RWPE1 (cell line): ENCODE measurements around the gene NARS2.
A peak's percentile ranks its signal among the peaks of the same experiment; 100 is the strongest.

Experiments used
- CTCF ChIA-PET: fragments of 350-600 bp; sonication (Branson Sonifier 250); formaldehyde crosslinking; extraction: SDS; loops from one replicate; lab custom pipeline; 2021; lab: Yijun Ruan, JAX
- POLR2A ChIA-PET: fragments of 400-600 bp; formaldehyde crosslinking; extraction: SDS; loops from one replicate; lab custom pipeline; 2020; ENCODE audit warnings: antibody characterized with exemption; ENCODE audit not compliant: low non-redundant PET; lab: Yijun Ruan, JAX
- DNase-seq: peaks from one replicate; pipeline ENCODE4 v3.0.0; 2012; ENCODE audit warnings: low spot score
- H3K27ac ChIP-seq: fragments of 450-650 bp; 2 replicates; pipeline ENCODE4 v1.5.1; 2017
- CTCF ChIP-seq: fragments of 450-650 bp; conservative IDR thresholded peaks from 2 replicates; pipeline ENCODE4 v1.5.1; 2017; ENCODE audit warnings: low read depth, mild to moderate bottlenecking

Gene NARS2

GRCh38 chr11:78414321-78415051, 160.2 kb downstream of the NARS2 start:
- no peak overlapping the region for H3K27ac ChIP-seq
- ChIA-PET POLR2A (no interaction called here), CTCF (interaction anchor here (0.6 to 0.7 kb wide), 2 partner anchors 145 to 186 kb away, joined by 3 read pairs; no protein-coding TSS in a partner anchor)
- peak; percentile 51 for TF ChIP-seq CTCF
- DNase-seq: no peak

GRCh38 chr11:78408619-78409018, 166.0 kb downstream of the NARS2 start:
- CTCF ChIA-PET: no interaction called here
- no peak for TF ChIP-seq CTCF
- POLR2A ChIA-PET: no interaction called here
- no peak overlapping the region for H3K27ac ChIP-seq
- no peak for DNase-seq

GRCh38 chr11:78406568-78407196, 168.0 kb downstream of the NARS2 start:
- POLR2A ChIA-PET: no interaction called here
- no peak for DNase-seq
- CTCF ChIA-PET: no interaction called here
- TF ChIP-seq CTCF: no peak
- H3K27ac ChIP-seq: no peak overlapping the region

- no peak for TF ChIP-seq CTCF
- no peak for DNase-seq
- no peak overlapping the region for H3K27ac ChIP-seq
- CTCF ChIA-PET: no interaction called here
- POLR2A ChIA-PET: no interaction called here
Measured at GRCh38 chr11:78405805-78406204, 168.9 kb downstream of the NARS2 start.

GRCh38 chr11:78403781-78404180, 170.9 kb downstream of the NARS2 start:
- ChIA-PET POLR2A (no interaction called here), CTCF (interaction anchor here (0.6 kb wide), 1 partner anchor 998 kb away, joined by 3 read pairs; no protein-coding TSS in a partner anchor)

GRCh38 chr11:78402847-78403246, 171.8 kb downstream of the NARS2 start:
- DNase-seq: no peak
- TF ChIP-seq CTCF: no peak
- ChIA-PET CTCF (no interaction called here), POLR2A (no interaction called here)
- H3K27ac ChIP-seq: no peak overlapping the region

More at GRCh38 chr11:78403781-78404180, 170.9 kb downstream of the NARS2 start:
- no peak for DNase-seq
- TF ChIP-seq CTCF: no peak
- H3K27ac ChIP-seq: no peak overlapping the region
